Lower leg skin (tissue), 3 donors: ENCODE measurements around the gene ANGPT4.

Experiments used
- POLR2A ChIP-seq, 2 donors: fragments of 450-650 bp; IDR thresholded peaks; one replicate each; pipeline ENCODE4 v1.6.1; 2016 to 2017; ENCODE audit warnings: antibody characterized with exemption in 2 of 2, mild to moderate bottlenecking in 1 of 2, moderate library complexity in 1 of 2
- TF ChIP-seq, protein P1 (sequence below), 3 donors: fragments of 450-650 bp; IDR thresholded peaks; one replicate each; pipeline ENCODE4 v1.5.1; 2016; ENCODE audit warnings: antibody characterized with exemption in 3 of 3, mild to moderate bottlenecking in 3 of 3, moderate library complexity in 2 of 3

- TF ChIP-seq, protein P1, sequence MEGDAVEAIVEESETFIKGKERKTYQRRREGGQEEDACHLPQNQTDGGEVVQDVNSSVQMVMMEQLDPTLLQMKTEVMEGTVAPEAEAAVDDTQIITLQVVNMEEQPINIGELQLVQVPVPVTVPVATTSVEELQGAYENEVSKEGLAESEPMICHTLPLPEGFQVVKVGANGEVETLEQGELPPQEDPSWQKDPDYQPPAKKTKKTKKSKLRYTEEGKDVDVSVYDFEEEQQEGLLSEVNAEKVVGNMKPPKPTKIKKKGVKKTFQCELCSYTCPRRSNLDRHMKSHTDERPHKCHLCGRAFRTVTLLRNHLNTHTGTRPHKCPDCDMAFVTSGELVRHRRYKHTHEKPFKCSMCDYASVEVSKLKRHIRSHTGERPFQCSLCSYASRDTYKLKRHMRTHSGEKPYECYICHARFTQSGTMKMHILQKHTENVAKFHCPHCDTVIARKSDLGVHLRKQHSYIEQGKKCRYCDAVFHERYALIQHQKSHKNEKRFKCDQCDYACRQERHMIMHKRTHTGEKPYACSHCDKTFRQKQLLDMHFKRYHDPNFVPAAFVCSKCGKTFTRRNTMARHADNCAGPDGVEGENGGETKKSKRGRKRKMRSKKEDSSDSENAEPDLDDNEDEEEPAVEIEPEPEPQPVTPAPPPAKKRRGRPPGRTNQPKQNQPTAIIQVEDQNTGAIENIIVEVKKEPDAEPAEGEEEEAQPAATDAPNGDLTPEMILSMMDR (IDR thresholded peaks at IDR 0.05): no peak
- no peak for TF ChIP-seq POLR2A (IDR thresholded peaks at IDR 0.05)
These were observed 42.1 kb downstream of the ANGPT4 start for GRCh38 chr20:873875-874607.
